ENCODE results near the gene SLC2A6. TPM values are rescaled to one million over a fixed set of nuclear protein-coding genes. Genes with fewer than 3 reads are reported as not detected.

The SLC2A6 gene
- total and polyA plus RNA-seq, 2 of the 8 experiments (the other 6 are each of a cell fraction or from before 2014, with no cell fraction given), result 16.6 to 17.8 TPM

- no peak overlapping the region for H2AK5ac ChIP-seq (ENCODE audit: low read depth, low read length)
- no peaks in the 10 kb centered on the region for H3K79me1 ChIP-seq (ENCODE audit: low read depth, low read length)
- TF ChIP-seq TEAD4 (IDR thresholded peaks at IDR 0.05; ENCODE audit: low read depth, low read length) (no peak), RAD21 (IDR thresholded peaks at IDR 0.05 in 1 of 2, conservative IDR thresholded peaks at IDR 0.05 in 1 of 2; ENCODE audit: low read depth in 2 of 2, low read length in 2 of 2) (no peak), GTF2F1 (IDR thresholded peaks at IDR 0.05; ENCODE audit: borderline replicate concordance, low read depth, low read length) (no peak), E2F6 (IDR thresholded peaks at IDR 0.05) (no peak), RBBP5 (IDR thresholded peaks at IDR 0.05; ENCODE audit: borderline replicate concordance, low read depth, low read length) (no peak), SIN3A (conservative IDR thresholded peaks at IDR 0.05 in 1 of 2, IDR thresholded peaks at IDR 0.05 in 1 of 2; ENCODE audit: low read depth in 1 of 2, low read length in 2 of 2) (no peak), HDAC6 (IDR thresholded peaks at IDR 0.05; ENCODE audit: low read depth, low read length) (no peak), SIX5 (IDR thresholded peaks at IDR 0.05; ENCODE audit: low read depth, low read length) (no peak), NANOG (IDR thresholded peaks at IDR 0.05; ENCODE audit: insufficient read depth, low read depth, low read length, poor library complexity, severe bottlenecking) (no peak), KDM5A (IDR thresholded peaks at IDR 0.05; ENCODE audit: low read length) (no peak)
- H3K4me2 ChIP-seq (ENCODE audit: insufficient read depth in 1 of 2, low read depth in 2 of 2, low read length in 2 of 2), result no peak overlapping the region
- no peak for FAIRE-seq
- no peaks in the 10 kb centered on the region for H3K79me2 ChIP-seq (ENCODE audit: control insufficient read depth in 1 of 2, insufficient read depth in 2 of 2, low read length in 2 of 2)
- DNase-seq (ENCODE audit: low read depth in 1 of 2, low spot score in 2 of 2), result no peak
- no peaks in the 10 kb centered on the region for H3K9me3 ChIP-seq (ENCODE audit: insufficient read depth in 2 of 2, low read depth in 1 of 2, low read length in 1 of 2)
- H2BK20ac ChIP-seq (ENCODE audit: low read length), result no peak overlapping the region
- H2BK15ac ChIP-seq (ENCODE audit: low read length), result no peak overlapping the region
- peak overlapping the region; percentile 85 for H4K8ac ChIP-seq (ENCODE audit: extremely low read depth, insufficient read depth, low read length)
- ChIA-PET CTCF (ENCODE audit: partially characterized antibody) (interaction anchor here (1.3 to 7.2 kb wide), 7 partner anchors 8 to 41 kb away, joined by 3 to 64 read pairs (median 8); partner anchors contain the start of genes ADAMTS13 and CACFD1), POLR2A (ENCODE audit: partially characterized antibody) (interaction anchor here (0.7 kb wide), 1 partner anchor 20 kb away, joined by 3 read pairs; no protein-coding TSS in a partner anchor)
- H2BK12ac ChIP-seq (ENCODE audit: low read depth, low read length), result no peak overlapping the region
- H3K9ac ChIP-seq (replicated peaks in 1 of 4; ENCODE audit: extremely low read depth in 1 of 4, low read depth in 3 of 4, low read length in 3 of 4), result no peak overlapping the region
- no peak overlapping the region for H3K4me3 ChIP-seq (ENCODE audit: extremely low read depth in 1 of 4, insufficient read depth in 2 of 4, low read depth in 3 of 4, low read length in 4 of 4)
- no peaks in the 10 kb centered on the region for H3K27me3 ChIP-seq (replicated peaks in 1 of 4; ENCODE audit: control insufficient read depth in 3 of 4, extremely low read depth in 1 of 4, insufficient read depth in 3 of 4, low read length in 3 of 4)
- H3K4ac ChIP-seq (replicated peaks; ENCODE audit: insufficient read length, low read depth, low read length), result no peak overlapping the region
- no peaks in the 10 kb centered on the region for H3K4me1 ChIP-seq (replicated peaks in 1 of 4; ENCODE audit: control insufficient read depth in 3 of 4, insufficient read depth in 4 of 4, low read length in 3 of 4)
- peaks cover 0 to 5% of the 10 kb centered on the region in 2 experiments for H4K20me1 ChIP-seq (replicated peaks in 1 of 2; ENCODE audit: control insufficient read depth in 1 of 2, insufficient read depth in 2 of 2, low read length in 2 of 2)
- H4K91ac ChIP-seq (replicated peaks; ENCODE audit: insufficient read length, low read length), result no peak overlapping the region
- H3K36me3 ChIP-seq (ENCODE audit: control insufficient read depth in 2 of 4, insufficient read depth in 4 of 4, low read length in 3 of 4), result no peaks in the 10 kb centered on the region
- no peak overlapping the region for H2BK120ac ChIP-seq (replicated peaks; ENCODE audit: low read depth, low read length)
- no peak overlapping the region for H3K56ac ChIP-seq (replicated peaks; ENCODE audit: insufficient read length, low read depth, low read length)
- WGBS, 2 experiments (ENCODE audit: extremely low coverage in 1 of 2, insufficient coverage in 1 of 2, insufficient read length in 1 of 2, insufficient replicate concordance in 2 of 2, low coverage in 1 of 2, low lambda C conversion rate in 2 of 2, missing lambda C conversion rate in 1 of 2), result 88% methylated on average over 23 of the region's 23 CpGs; no CpG with 5 or more reads in 1 of the 2 experiments
- no peaks in the 10 kb centered on the region for H3K23me2 ChIP-seq (ENCODE audit: low read depth, low read length)
- no peak overlapping the region for H3K27ac ChIP-seq (ENCODE audit: low read depth, low read length)
- no peak overlapping the region for H2BK5ac ChIP-seq (ENCODE audit: low read depth, low read length)
- H3K18ac ChIP-seq (ENCODE audit: extremely low read depth, low read length), result no peak overlapping the region
- no peak overlapping the region for H2AFZ ChIP-seq (ENCODE audit: low read length)
- H4K5ac ChIP-seq (ENCODE audit: insufficient read length, low read depth, low read length), result no peak overlapping the region
- no peak overlapping the region for H3K23ac ChIP-seq (ENCODE audit: insufficient read length)
- no peak overlapping the region for H3K14ac ChIP-seq (ENCODE audit: insufficient read length)
These were observed 33.5 kb downstream of the SLC2A6 start for GRCh38 chr9:133445293-133445969.
